DOHH2 (cell line): ENCODE measurements around the gene CRBN.

ENCODE experiments used
- H3F3A ChIP-seq: fragments of 200-600 bp; sonication (generic), shearing (Covaris generic); 2 replicates; pipeline ENCODE4 v1.6.0; 2016; ENCODE audit warnings: antibody characterized with exemption, mild to moderate bottlenecking; ENCODE audit not compliant: control insufficient read depth, insufficient read depth
- H3K27ac ChIP-seq: fragments of 200-600 bp; sonication (generic); 2 replicates; pipeline ENCODE4 v1.5.1; 2014; ENCODE audit warnings: low read depth, mild to moderate bottlenecking, low read length, moderate library complexity
- H3K27me3 ChIP-seq: fragments of 200-600 bp; sonication (generic); 2 replicates; pipeline ENCODE4 v1.6.1; 2014; ENCODE audit warnings: mild to moderate bottlenecking, low read length, mixed read lengths; ENCODE audit not compliant: control insufficient read depth
- H3K36me3 ChIP-seq: fragments of 200-600 bp; sonication (generic); 2 replicates; pipeline ENCODE4 v1.6.1; 2014; ENCODE audit warnings: mild to moderate bottlenecking, low read length, moderate library complexity, mixed read lengths; ENCODE audit not compliant: control insufficient read depth
- H3K4me1 ChIP-seq: fragments of 200-600 bp; sonication (generic); 2 replicates; pipeline ENCODE4 v1.6.1; 2014; ENCODE audit warnings: mild to moderate bottlenecking, low read length, mixed read lengths; ENCODE audit not compliant: control insufficient read depth
- H3K4me2 ChIP-seq: fragments of 200-600 bp; sonication (generic); 2 replicates; pipeline ENCODE4 v1.6.0; 2014; ENCODE audit warnings: mild to moderate bottlenecking, low read length, moderate library complexity
- H3K4me3 ChIP-seq: fragments of 200-600 bp; sonication (generic); 2 replicates; pipeline ENCODE4 v1.5.1; 2014; ENCODE audit warnings: mild to moderate bottlenecking, low read length, mixed read lengths
- H3K79me2 ChIP-seq: fragments of 200-600 bp; sonication (generic); 2 replicates; pipeline ENCODE4 v1.6.1; 2014; ENCODE audit warnings: mild to moderate bottlenecking, low read length, mixed read lengths; ENCODE audit not compliant: control insufficient read depth
- H3K9me2 ChIP-seq: fragments of 200-600 bp; sonication (generic); replicated peaks from 2 replicates; pipeline ENCODE4 v1.6.1; 2014; ENCODE audit warnings: mild to moderate bottlenecking, low read length, mixed read lengths; ENCODE audit not compliant: control insufficient read depth
- H3K9me3 ChIP-seq: fragments of 200-600 bp; sonication (generic); 2 replicates; pipeline ENCODE4 v1.6.1; 2014; ENCODE audit warnings: antibody characterized with exemption, low read length, mixed read lengths; ENCODE audit not compliant: control insufficient read depth, insufficient read depth
- H4K20me1 ChIP-seq: fragments of 200-600 bp; sonication (generic); 2 replicates; pipeline ENCODE4 v1.6.0; 2014; ENCODE audit warnings: low read depth, mild to moderate bottlenecking, antibody characterized with exemption, low read length, moderate library complexity; ENCODE audit not compliant: control insufficient read depth, insufficient read depth
- CTCF ChIP-seq: fragments of 200-600 bp; sonication (generic); IDR thresholded peaks from one replicate; pipeline ENCODE4 v1.5.1; 2014; ENCODE audit warnings: antibody characterized with exemption, mild to moderate bottlenecking, low read depth, low read length; ENCODE audit not compliant: poor library complexity, severe bottlenecking
- EZH2phosphoT487 ChIP-seq: fragments of 200-600 bp; sonication (generic); IDR thresholded peaks from 2 replicates; pipeline ENCODE4 v1.6.1; 2017; ENCODE audit warnings: borderline replicate concordance, mild to moderate bottlenecking, antibody characterized with exemption, low read length, moderate library complexity, mixed read lengths

The CRBN gene

GRCh38 chr3:3199306-3199705, 19.8 kb upstream of the CRBN start:
- H3F3A ChIP-seq = no peaks in the 10 kb centered on the region
- no peak for TF ChIP-seq EZH2phosphoT487
- no peak for TF ChIP-seq CTCF
- no peak overlapping the region for H3K4me3 ChIP-seq
- H3K79me2 ChIP-seq = no peaks in the 10 kb centered on the region
- peaks cover 19% of the 10 kb centered on the region; the same call in 1 of the 2 replicates for H3K27me3 ChIP-seq
- no peaks in the 10 kb centered on the region for H3K9me2 ChIP-seq
- H3K4me2 ChIP-seq = no peak overlapping the region
- H3K4me1 ChIP-seq = no peaks in the 10 kb centered on the region
- no peaks in the 10 kb centered on the region for H4K20me1 ChIP-seq
- H3K27ac ChIP-seq = no peak overlapping the region
- H3K36me3 ChIP-seq = no peaks in the 10 kb centered on the region
- no peaks in the 10 kb centered on the region for H3K9me3 ChIP-seq

GRCh38 chr3:3196148-3196861, 16.8 kb upstream of the CRBN start:
- Histone ChIP-seq H3F3A (no peaks in the 10 kb centered on the region), H3K9me2 (no peaks in the 10 kb centered on the region), H3K36me3 (no peaks in the 10 kb centered on the region), H3K4me2 (no peak overlapping the region), H3K9me3 (no peaks in the 10 kb centered on the region), H3K4me3 (no peak overlapping the region), H3K4me1 (no peaks in the 10 kb centered on the region), H4K20me1 (no peaks in the 10 kb centered on the region), H3K27ac (no peak overlapping the region), H3K27me3 (peaks cover 18% of the 10 kb centered on the region; the same call in 1 of the 2 replicates), H3K79me2 (no peaks in the 10 kb centered on the region)
- TF ChIP-seq CTCF = peak; percentile 68
- no peak for TF ChIP-seq EZH2phosphoT487

- Histone ChIP-seq H3F3A (no peaks in the 10 kb centered on the region), H3K9me3 (no peaks in the 10 kb centered on the region), H3K36me3 (no peaks in the 10 kb centered on the region), H3K27me3 (peaks cover 16% of the 10 kb centered on the region), H3K27ac (no peak overlapping the region), H4K20me1 (no peaks in the 10 kb centered on the region), H3K9me2 (no peaks in the 10 kb centered on the region), H3K4me3 (no peak overlapping the region), H3K79me2 (no peaks in the 10 kb centered on the region), H3K4me1 (no peaks in the 10 kb centered on the region), H3K4me2 (no peak overlapping the region)
- TF ChIP-seq EZH2phosphoT487 = no peak
- TF ChIP-seq CTCF = no peak
These were observed 15.4 kb upstream of the CRBN start for GRCh38 chr3:3194861-3195260.
